HK-2 (cell line): ENCODE data around the gene ARID3A.
"Not testable (repeated sequence)": the region's sequence is repeated elsewhere in the genome, so short reads cannot be mapped to it uniquely, and the experiment has no call there.

Experiments
- DNase-seq: peaks from one replicate; pipeline ENCODE4 v3.0.0-alpha.2; 2018; ENCODE audit not compliant: unreplicated experiment

Gene ARID3A

GRCh38 chr19:1017115-1017905 is 91.5 kb downstream of the ARID3A start:
- peak; percentile 82 for DNase-seq

- no peak for DNase-seq
These were observed 92.1 kb downstream of the ARID3A start for GRCh38 chr19:1017906-1018305.

- DNase-seq, result no peak
These were observed 92.6 kb downstream of the ARID3A start for GRCh38 chr19:1018393-1018792.

GRCh38 chr19:1018932-1019615 is 93.2 kb downstream of the ARID3A start:
- no peak for DNase-seq

GRCh38 chr19:1019616-1019961 is 93.8 kb downstream of the ARID3A start:
- DNase-seq, result no peak

- DNase-seq, result no peak
These were observed 94.4 kb downstream of the ARID3A start for GRCh38 chr19:1019980-1020867.

- DNase-seq, result peak; percentile 96
These were observed 95.1 kb downstream of the ARID3A start, which contains the start of gene TMEM259 for GRCh38 chr19:1020868-1021425. Gene TMEM259 (minus strand): TSS chr19:1021123. CDS start chr19:1020996, 127 bp downstream.

- DNase-seq, result not testable (repeated sequence)
These were observed 98.0 kb downstream of the ARID3A start for GRCh38 chr19:1023883-1024188.

GRCh38 chr19:1025080-1025479 is 99.2 kb downstream of the ARID3A start:
- not testable (repeated sequence) for DNase-seq
